SH-SY5Y (cell line): Measurements from ENCODE around the gene AGPAT3.

Experiments
- GATA2 ChIP-seq: IDR thresholded peaks from 2 replicates; pipeline ENCODE4 v1.6.1; 2011; ENCODE audit warnings: mild to moderate bottlenecking, low read depth, low read length
- GATA3 ChIP-seq: IDR thresholded peaks from 2 replicates; pipeline ENCODE4 v1.6.1; 2011; ENCODE audit warnings: low read depth, mild to moderate bottlenecking, low read length, moderate library complexity

DNA sequence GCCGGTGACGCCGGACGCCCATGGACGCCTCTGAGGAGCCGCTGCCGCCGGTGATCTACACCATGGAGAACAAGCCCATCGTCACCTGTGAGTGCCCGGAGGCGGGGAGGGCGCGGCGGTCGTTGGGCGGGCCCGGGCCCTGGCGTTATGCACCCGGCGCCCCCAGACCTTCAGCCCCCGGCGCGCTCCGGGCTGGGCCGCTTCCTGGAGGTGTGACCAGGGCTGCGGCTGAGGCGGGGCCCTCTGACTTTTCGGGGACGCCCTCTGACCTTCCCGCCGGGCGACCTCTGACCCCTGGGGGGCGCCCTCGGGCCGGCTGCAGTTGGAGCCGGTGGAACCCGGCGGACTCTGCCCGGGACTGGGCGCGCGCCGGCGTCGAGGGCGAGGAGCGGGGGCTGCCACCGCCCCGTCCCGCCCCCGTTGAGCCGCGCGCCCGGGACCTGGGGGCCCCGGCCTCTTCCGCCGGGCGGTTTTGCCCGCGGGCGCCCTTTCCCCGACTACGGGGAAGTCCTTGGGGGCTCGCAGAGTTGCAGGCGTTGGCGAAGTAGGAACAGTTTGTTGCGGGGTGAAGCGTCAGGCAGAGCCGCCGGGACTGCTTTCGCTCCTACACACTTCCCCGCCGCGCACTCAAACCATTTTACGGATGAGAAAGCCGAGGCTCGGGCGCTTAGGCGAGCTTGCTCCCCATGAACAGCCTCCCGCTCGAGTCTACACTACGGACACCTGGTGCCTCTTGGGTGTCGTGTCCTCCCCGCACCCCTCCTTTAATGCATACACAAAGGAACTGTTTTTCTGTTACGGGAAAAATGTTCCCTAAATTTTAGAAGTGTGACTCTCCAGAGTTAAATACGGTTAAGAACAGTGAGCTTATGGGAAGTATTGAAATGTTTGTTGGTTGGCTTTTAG, 147.7 kb downstream of the AGPAT3 start:
- no peak for TF ChIP-seq GATA2
- no peak for TF ChIP-seq GATA3
